T-helper 22 cell (primary cell): ENCODE data around the gene CTSC.
A peak's percentile ranks its signal among the peaks of the same experiment; 100 is the strongest.

Experiments used
- DNase-seq: peaks from one replicate; pipeline ENCODE4 v3.0.0-alpha.2; 2020; ENCODE audit warnings: low read depth

Gene CTSC

GRCh38 chr11:88337181-88337986, at the start of gene CTSC:
TSS of gene CTSC (minus strand) at chr11:88337736. CDS start at chr11:88337672, 64 bp downstream.
- DNase-seq, result peak; percentile 82

GRCh38 chr11:88384669-88385005, 47.1 kb upstream of the CTSC start:
- no peak for DNase-seq

- no peak for DNase-seq
These were observed 46.6 kb upstream of the CTSC start for GRCh38 chr11:88384004-88384668.

DNA sequence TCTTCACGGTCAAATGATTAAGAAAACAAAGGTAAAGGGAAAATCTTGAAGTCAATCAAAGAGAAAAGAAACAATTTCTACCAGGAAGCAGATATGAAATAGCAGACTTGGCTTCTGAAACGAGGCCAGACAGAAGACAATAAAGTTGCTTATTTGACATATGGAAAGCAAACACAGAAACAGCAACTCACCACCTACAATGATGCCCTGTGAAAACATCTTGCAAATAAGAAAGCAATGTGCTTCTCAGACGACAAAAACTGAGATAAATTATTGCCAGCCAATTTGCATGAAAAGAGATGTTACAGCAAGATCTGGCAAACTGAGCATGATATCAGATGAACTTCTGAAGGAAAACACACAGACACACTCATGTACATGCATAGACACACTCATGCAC, 45.9 kb upstream of the CTSC start:
- DNase-seq, result no peak

DNA sequence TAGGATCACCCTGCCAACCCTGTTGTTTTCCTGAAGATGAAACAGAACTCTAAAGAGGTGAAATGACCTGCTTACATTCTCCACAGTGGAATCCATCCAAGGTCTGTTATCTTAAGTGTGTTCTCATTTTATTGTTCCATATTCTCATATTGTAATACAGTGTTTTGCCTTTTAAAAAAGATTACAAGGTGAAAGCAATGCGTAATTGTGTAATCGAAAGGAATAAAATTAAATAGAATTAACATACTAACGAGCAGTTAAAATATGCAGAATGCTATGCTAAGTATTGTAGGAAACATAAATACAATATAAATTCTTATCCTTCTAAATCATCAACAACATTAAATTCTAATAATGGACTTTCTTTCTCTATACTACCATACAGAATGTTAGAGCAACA, 41.6 kb upstream of the CTSC start:
- DNase-seq, result no peak

GRCh38 chr11:88378422-88379066, 41.0 kb upstream of the CTSC start:
- no peak for DNase-seq

DNA sequence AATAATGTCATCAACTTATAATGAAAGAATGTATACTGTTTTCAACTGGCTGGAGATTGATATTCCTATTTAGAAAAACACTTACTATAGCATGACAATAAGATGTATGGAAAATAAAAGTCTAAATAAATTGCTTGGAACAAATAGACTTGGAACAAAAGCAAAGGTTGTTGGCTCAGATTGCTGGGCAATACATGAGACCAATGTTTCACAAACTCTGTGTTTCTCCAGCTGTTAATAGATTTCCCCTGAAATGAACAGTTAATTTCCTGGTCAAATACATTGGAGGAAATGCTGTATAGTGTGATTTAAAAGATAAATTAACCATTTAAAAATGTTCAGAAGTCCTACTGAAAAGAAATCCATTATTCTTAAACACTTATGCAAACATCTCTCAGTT, 40.1 kb upstream of the CTSC start:
- DNase-seq, result no peak

- no peak for DNase-seq
These were observed 39.6 kb upstream of the CTSC start for GRCh38 chr11:88377144-88377543.

- DNase-seq, result no peak
These were observed 38.5 kb upstream of the CTSC start for GRCh38 chr11:88375927-88376470.

DNA sequence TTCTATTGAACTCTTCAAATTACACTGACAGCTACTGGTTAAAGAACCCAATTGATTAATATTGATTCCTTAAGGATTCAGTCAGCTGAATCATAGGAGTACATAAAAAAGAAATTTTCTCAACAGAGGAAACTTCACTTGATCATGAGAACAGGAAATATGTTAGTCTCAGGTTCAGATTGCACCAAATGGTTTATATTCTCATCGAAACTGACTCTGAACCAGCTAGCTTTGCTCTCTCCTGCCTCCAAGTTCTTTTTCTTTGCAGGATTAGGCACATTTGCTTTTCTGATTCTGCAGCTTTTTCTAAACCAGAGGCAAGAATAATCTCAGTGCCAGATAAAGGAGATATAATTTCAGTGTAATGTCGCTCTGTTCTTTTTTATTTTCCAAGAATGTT, 33.2 kb upstream of the CTSC start:
- DNase-seq, result no peak

DNA sequence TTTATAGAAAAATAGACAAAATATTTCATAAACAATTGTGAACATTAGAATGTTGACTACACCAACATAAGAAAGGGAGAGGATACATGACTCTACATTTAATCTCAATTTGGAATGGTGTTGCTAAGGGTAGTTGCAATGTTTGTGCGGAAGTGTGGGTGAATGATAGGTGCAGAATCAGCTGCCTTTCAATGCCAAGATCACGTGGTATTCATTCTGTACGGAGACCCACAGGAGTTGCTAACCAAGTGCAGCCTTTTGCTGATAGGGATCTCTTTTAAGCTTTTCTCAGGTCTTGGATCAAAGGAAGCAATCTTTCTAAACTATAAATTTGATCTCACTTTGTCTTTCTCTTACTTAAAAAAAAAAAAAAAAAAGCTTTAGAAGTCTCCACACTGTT, 29.8 kb upstream of the CTSC start:
- peak; percentile 4 for DNase-seq

DNA sequence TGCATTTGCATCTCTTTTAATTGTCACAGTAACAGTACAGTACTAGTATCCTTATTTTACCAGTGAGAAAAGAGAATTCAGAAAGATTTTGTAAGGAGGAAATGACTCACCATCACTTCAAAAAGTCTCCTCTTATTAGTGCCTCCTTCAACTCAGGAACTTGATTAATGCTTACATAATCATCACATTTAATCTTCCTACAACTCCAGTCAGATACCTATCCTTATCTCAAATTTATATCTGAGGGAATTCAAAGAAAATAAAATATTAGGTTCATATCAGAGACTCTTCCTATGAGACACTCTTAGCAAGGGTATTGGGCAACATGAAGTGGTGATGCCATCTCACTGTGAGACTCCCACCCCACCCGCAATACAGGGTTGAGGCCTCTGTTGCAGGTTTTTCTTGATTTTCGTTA, 26.1 kb upstream of the CTSC start:
- no peak for DNase-seq

DNA sequence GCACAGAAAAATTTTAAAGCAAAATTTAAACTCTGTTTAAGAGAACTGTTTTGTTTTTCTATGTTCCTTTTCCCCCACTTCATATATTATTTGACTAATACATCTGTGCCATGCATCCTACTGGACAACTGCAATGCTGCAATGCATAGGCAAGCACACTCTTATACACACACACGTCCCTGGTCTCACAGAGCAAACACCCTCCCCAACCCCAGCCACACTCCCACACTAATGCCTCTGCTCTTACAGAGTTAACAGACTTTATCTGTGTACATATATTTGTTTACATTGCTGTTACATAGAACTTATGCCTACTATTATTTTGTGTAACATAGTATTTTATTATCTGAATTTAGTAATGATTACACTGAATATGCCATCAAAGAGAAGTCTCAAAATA, 25.5 kb upstream of the CTSC start:
- DNase-seq, result no peak

DNA sequence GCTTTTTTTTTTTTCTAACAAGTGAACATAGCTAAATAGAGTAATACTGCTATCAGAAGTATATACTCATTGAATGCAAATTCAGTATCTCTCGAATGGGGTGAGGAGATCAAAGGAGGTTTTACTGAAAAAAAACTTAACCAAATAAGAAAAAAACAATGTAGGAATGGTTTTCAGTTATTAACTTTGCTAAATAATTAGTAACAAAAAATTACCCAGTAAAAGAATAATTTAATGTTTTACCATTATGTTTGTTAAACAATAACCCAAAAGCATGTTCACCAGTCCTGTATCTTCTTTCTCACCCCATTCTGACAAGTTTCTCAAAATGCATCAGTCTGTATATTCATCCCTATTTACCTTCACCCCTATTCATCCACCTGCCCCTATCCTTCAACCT, 22.6 kb upstream of the CTSC start:
- no peak for DNase-seq

DNA sequence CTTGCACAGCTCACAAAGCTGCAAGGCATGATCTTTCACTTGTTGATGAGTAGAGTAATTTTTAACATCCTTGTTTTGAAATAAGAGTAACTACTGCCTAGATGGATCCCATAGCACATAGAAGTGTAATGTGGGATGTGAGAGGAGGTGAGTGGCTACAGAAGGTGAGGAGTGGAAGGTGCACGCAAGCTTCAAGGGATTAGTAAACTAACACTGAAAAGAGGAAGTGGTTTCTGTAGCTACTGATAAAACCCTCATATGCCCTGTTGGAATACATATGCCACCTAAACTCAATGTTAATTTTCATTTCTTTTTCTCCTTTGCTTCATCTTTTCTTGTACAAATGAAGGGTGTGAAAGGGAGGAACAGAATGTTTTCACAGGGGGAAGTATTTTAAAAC, 22.0 kb upstream of the CTSC start:
- DNase-seq, result no peak

GRCh38 chr11:88359114-88359513, 21.6 kb upstream of the CTSC start:
- no peak for DNase-seq

DNA sequence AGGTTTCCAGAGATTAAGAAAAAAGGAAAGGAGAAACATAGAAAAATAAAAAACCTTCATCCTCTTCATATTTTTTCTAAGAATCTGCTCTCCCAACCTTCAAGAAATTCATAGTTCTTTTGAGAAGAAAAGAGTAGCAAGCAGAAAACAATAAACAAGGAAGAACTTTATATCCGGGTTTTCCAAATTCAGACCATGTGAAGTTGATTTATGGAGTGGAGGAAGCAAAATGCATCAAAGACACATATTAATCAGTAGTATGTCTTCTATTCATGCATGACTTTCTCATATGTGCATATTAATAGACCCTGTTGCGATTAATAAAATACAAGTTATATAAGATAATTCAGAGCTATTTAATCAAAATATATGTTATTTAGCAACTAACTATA, 20.5 kb upstream of the CTSC start:
- no peak for DNase-seq

GRCh38 chr11:88357323-88358039, 19.9 kb upstream of the CTSC start:
- DNase-seq, result no peak

DNA sequence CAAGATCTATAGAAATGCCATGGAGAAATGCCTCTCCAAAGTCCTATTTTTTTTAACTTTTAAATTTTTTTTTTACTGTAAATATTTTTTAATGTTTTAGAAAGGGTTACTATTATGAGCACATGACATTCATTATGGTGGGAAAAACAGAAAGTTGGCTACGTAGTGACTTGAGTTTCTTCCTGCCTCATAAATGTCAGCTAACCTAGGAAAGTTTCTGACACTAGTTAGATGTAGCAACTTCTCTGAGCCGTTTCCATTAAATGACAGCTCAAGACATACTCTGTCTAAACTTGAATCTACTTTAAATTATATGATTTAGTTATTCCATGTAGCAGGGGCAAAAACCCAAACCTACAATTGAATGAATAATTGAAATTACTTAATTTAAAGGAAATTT, 18.4 kb upstream of the CTSC start:
- no peak for DNase-seq

DNA sequence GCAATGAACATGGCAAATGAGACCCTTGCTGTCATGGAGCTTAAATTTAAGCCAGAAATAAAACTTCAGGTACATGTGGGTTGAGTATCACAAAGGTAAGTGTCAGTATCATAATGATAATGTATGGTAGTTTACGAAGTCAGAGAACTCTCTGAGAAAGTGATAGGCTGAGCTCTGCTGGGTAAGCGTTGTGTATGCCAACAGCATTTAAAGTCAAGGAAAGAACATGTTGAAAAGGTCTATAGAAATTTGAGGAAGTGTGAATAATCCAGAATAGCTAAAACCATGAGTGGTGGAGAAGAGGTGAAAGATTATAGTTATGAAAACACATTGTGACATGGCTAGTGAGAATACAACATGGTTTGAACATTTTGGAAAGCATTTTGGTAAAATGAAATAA, 17.4 kb upstream of the CTSC start:
- DNase-seq, result no peak

DNA sequence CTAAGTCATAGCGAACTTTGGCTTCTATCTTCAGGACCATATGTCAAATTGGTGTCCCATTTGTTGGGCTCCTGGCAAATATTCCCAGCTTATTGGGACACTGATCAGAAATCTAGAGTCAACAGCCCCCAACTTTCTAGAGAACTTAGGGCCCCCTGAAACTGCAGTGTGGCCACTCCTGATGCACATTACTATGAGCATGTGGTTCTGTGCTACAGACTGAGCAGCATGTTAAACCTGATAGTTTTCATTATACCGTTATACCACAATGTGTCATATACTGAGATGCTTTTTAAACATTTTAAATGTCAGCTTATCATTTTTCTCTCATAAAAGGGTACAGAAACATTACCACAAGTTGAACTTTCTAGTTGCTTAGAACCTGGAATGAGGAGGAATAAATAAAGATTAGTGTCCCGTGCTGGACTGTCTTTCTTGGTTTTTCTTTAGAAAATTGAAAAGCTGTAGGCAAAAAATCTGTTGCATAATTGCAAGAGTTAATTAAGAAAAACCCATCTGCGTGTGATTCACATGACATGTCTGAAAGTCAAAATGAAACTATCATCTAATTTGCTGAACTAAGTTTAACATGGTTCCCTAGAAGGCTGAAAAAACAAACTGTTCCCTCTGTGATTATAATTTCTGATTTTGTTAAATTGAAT, 16.4 kb upstream of the CTSC start:
- no peak for DNase-seq

DNA sequence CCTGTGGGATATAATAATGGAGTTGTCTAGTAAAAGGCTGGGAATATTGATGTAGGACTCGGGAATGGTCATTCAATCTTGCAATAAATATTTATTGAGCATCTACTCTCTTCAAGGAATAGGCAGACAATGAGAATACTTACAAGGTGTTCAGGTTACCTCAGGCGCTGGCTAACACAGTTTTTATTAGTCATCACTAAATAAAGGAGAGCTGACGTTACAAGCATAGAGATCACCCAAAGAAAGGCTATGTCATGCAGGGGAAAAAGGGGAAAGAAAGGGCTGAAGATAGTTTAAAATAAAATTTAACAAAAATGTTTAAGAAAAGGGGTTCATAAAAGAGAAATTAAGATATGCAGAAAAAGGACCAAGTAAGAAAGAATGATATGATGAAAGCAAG, 15.8 kb upstream of the CTSC start:
- no peak for DNase-seq
